ENCODE data around the gene CHN1.

CHN1 gene, protein sequence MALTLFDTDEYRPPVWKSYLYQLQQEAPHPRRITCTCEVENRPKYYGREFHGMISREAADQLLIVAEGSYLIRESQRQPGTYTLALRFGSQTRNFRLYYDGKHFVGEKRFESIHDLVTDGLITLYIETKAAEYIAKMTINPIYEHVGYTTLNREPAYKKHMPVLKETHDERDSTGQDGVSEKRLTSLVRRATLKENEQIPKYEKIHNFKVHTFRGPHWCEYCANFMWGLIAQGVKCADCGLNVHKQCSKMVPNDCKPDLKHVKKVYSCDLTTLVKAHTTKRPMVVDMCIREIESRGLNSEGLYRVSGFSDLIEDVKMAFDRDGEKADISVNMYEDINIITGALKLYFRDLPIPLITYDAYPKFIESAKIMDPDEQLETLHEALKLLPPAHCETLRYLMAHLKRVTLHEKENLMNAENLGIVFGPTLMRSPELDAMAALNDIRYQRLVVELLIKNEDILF

GRCh38 chr2:175004980-175005732 is at the start of gene CHN1:
TSS of gene CHN1 (minus strand) at chr2:175005381. CDS start at chr2:175004912, 469 bp downstream.
- peak; percentile 72 to 97 (median 93) for DNase-seq

GRCh38 chr2:175054340-175054739 is 49.2 kb upstream of the CHN1 start:
- intact Hi-C loops (cut with DNase I): no loop called here
- no peak for DNase-seq

More at GRCh38 chr2:175004980-175005732, at the start of gene CHN1:
- intact Hi-C loops (cut with DNase I): loop anchor here (10.0 kb wide), 1 partner anchor 520 kb away; the partner anchor contains the start of gene GPR155

DNA sequence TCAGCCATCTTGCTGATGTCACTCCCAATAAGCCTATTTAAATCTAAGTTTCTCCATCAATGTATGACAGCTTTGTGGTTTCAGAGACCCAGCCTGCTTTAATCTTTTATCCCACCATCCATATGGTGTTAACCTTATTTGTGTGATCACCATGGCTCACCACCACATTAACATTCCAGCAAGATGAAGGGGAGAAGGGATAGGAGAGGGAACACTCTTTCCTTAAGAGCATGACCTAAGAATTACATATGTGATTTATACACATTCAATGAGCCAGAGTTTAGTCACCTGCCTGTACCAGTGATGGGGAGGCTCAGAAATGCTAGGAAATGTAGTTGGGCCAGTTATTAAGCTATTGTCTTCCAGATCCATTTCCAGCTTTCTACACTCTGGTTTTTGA is 44.5 kb upstream of the CHN1 start:
- intact Hi-C loops (cut with DNase I): no loop called here
- no peak for DNase-seq

DNA sequence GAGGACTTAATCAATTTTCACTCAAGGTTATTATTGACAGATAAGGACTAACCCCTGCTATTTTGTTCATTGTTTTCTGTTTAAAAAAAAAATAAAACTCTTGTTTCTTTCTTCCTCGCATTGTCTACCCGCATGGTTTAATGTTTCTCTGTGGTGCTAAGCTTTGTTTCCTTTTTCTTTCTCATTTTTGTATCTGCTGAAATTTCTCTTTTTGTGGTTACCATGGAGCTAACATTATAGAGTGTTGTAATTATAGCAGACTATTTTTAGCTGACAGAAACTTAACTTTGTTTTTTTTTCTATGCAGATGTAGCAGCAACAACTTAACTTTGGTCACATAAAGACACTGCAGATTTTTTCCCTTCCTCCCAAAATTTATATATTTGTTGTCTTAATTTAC is 43.1 kb upstream of the CHN1 start:
- no peak for DNase-seq
- intact Hi-C loops (cut with DNase I): no loop called here

GRCh38 chr2:175039490-175039889 is 34.3 kb upstream of the CHN1 start:
- no peak for DNase-seq
- intact Hi-C loops (cut with DNase I): no loop called here

GRCh38 chr2:175039031-175039430 is 33.9 kb upstream of the CHN1 start:
- no peak for DNase-seq
- intact Hi-C loops (cut with DNase I): no loop called here

GRCh38 chr2:175037941-175038340 is 32.8 kb upstream of the CHN1 start:
- no peak for DNase-seq
- intact Hi-C loops (cut with DNase I): no loop called here

DNA sequence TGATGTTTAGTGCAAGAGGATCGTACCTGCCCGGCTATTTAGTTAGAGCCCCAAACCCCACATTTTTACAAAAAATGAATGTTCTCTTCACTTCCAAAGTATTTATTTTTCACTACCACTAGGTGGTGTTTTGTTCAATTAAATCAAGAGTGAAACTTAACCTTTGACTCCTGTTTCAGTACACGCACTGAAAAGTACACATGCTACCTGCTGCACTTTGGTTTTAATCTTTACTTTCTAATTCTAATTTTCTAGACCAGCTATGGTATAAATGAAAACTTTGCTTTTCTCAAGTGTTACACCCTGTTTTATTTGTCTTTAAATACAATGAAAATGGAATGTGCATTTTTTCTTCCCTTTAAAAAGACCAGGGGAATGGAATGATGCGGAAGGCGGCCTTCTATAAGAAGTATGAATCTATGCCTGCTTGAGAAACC is 31.4 kb upstream of the CHN1 start:
- DNase-seq: no peak
- intact Hi-C loops (cut with DNase I): no loop called here

- no peak for DNase-seq
- intact Hi-C loops (cut with DNase I): no loop called here
Observed at GRCh38 chr2:175035806-175036205, 30.6 kb upstream of the CHN1 start.

- no peak for DNase-seq
- intact Hi-C loops (cut with DNase I): no loop called here
Observed at GRCh38 chr2:175034716-175035115, 29.5 kb upstream of the CHN1 start.

DNA sequence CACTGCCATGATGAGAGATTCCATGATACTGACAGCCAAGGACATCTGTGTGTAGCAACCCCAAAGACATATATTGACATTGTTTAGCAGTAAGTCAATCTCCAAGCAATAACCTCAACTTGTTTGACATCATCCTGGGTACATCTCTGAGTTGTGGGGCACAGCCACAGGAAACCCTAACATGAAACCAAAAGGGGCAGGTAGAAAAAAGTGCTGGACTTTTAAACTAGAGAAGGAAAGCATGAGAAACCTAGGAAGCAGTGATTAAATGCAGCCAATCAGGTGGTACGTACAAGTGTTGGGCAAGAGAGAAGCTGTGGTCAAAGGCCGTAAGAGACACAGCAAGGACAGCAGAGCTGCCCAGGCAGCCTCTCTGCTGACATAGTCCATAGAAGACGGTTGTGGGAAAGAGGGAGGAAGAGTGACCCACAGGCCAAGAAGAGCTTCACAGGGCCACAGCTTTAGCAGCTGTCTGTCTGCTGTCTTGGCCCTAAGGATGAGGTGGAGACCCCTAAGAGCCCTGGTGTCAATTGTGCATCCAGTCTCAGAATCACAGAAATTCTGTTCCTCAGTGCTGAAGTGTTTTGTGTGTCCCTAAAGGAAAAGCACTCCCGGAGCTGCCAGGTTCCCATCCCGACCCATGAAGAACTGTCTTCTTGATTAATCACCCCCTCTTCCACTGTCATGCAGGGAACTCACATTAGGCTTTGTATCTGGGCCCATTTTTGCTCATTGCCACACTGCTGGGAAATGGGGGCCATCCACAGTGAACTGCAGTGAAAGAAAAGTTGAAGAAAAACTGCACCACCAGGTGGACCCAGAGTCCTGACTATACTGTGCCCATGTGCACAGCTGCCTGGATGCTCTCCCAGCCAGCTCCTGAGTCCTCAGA is 25.4 kb upstream of the CHN1 start:
- intact Hi-C loops (cut with DNase I): no loop called here
- peak in 31 of 42 donors; percentile 5 to 65 (median 28) for DNase-seq

DNA sequence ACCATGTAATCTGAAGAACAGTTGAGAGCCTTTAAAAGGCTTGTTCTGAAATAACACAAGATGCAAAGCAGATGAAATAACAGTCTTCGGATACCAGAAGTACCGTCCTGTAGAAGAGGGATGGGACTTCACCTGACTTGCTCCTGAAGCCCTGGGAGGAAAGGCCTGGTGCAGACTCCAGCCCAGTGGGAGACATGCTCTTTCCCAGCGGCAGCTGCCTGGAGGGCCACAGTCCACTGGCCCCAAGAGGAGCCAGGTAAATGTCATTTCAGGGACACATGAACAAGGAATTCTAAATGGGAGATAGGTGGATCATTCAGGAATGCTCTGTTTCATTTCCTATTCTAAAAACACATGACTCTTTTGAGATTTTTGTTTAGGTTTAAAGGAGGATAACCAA is 22.6 kb upstream of the CHN1 start:
- intact Hi-C loops (cut with DNase I): no loop called here
- DNase-seq: no peak

DNA sequence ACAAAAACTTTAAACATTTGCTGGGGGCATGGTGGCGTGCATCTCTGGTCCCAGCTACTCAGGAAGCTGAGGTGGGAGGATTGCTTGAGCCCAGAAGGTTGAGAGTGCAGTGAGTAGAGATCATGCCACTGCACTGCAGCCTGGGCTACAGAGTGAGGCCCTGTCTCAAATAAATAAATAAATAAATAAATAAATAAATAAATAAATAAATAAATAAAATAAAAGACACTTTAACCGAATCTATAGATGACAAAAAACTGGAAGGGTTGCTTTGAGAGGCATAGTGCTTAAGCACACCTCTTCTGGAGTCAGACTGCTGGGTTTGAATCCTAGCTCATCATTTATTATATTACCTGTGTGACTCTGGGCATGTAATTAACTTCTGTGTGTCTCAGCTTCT is 21.2 kb upstream of the CHN1 start:
- no peak for DNase-seq
- intact Hi-C loops (cut with DNase I): no loop called here

- intact Hi-C loops (cut with DNase I): no loop called here
- no peak for DNase-seq
Observed at GRCh38 chr2:175025946-175026345, 20.8 kb upstream of the CHN1 start.

DNA sequence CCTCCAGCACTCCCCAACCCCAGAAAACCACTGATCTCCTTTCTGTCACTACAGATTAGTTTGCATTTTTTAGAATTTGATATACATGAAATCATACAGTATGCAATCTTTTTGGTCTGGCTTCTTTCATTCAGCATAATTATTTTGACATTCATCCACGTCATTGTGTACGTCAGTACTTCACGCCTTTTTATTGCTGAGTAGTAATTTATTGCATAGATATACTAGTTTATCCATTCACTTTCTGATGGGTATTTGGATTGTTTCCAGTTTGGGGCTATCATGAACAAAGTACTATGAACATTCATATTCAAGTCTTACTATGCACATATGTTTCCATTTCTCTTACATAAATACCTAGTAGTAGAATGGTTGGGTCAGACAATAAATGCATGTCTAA is 20.1 kb upstream of the CHN1 start:
- intact Hi-C loops (cut with DNase I): no loop called here
- DNase-seq: no peak

GRCh38 chr2:175022923-175023322 is 17.7 kb upstream of the CHN1 start:
- no peak for DNase-seq

DNA sequence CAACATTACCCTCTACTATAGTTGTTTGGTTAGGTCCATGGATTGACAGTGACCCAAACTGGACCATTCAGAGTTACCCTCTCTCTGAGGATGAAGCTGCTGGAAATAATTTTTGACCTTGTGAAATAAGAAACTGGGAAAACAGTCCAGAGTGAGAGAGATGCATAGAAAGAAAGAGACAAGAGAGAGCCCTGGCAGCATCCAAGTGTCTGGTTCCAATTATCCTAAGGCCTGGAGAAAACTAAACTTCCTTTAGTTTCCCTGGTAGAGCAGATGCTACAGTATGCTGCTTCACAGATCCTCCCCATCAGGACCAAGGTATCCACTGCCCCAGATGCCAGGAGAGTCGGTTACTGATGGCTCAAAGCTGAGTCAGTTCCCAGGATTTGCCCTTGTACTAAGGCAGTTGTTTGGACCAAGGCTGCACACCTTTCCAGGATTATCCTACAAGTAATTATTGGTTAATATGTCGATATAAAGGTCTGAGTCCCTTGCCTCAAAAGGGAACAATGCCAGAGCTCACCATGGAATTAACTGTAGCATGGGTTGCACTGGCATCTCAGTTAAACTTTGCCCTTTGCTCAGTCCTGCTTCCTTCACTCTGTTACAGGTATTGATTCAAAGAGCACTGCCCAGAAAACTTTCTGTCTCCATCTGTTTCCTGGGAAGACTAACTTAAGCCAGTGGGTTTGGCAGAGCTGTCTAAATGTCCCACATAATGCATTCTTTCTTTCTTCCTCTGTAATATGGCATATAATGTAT is 14.6 kb upstream of the CHN1 start:
- intact Hi-C loops (cut with DNase I): no loop called here
- no peak for DNase-seq

More at GRCh38 chr2:175022923-175023322, 17.7 kb upstream of the CHN1 start:
- intact Hi-C loops (cut with DNase I): no loop called here

- intact Hi-C loops (cut with DNase I): no loop called here
- no peak for DNase-seq
Observed at GRCh38 chr2:175017618-175018414, 12.6 kb upstream of the CHN1 start.
